SKM-1 (cell line): ENCODE results near the gene ANG.
A peak's percentile ranks its signal among the peaks of the same experiment; 100 is the strongest.
"Not testable (repeated sequence)": the region's sequence is repeated elsewhere in the genome, so short reads cannot be mapped to it uniquely, and the experiment has no call there.

ENCODE experiments used
- DNase-seq: peaks from one replicate; lab custom pipeline; 2025; ENCODE audit not compliant: unreplicated experiment; lab: John Stamatoyannopoulos, UW

Gene ANG

DNA sequence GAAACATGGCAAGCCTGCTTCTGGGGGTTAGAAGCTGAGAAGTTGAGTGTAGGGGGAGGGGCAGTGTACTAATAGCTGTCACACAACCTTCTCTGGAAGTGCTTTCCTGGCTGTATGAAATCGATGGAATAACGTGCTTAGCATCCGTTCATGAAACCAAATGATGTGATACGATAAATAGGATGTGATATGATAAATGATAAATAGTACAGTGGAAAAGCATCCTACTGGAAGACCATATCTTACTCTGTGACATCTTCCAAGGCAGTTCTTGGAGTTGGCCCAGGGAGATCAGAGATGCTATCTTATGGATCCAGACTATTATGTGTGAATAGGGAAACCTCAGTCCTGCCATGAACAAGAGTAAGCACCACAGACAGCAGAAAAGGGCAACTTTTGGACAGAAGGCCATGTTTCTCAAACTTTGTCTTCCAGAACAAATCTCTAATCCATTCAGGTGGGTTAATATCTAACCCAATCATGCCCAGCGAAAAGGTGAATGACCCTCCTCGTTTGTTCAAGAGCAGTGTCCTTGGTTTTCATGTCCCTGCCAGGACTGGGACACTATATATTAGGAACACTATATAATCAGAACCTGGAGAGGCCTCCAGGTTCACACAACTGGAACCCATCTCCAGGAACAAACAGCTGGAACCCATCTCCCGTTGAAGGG lies at the start of gene ANG:
ANG (plus strand) TSS at position 598 of the 673 bp plus-strand sequence. CDS start 4,801 bp downstream, outside the sequence.
- DNase-seq: no peak

DNA sequence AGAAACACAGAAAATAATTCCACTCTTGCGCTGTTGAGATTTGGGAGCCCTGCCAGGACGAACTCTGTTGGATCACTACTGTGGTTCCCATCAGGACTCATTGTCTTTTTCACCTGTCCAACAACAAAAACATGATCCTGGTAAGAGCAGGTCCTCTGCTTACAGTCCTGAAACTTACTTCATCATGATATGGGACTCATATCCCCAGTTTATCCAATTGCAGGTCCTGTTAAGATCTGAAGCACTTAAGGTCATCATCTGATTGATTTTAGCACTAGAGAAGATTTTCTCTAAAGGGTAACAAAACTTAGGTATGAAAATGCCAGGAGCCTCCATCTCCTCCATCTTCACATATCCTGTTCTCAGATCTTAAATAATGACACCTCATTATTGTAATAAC lies 47.0 kb upstream of the ANG start, which contains the start of gene OR6S1:
OR6S1 (minus strand) TSS at position 101 of the 400 bp plus-strand sequence; CDS start at position 101, 0 bp downstream.
- DNase-seq: no peak

DNA sequence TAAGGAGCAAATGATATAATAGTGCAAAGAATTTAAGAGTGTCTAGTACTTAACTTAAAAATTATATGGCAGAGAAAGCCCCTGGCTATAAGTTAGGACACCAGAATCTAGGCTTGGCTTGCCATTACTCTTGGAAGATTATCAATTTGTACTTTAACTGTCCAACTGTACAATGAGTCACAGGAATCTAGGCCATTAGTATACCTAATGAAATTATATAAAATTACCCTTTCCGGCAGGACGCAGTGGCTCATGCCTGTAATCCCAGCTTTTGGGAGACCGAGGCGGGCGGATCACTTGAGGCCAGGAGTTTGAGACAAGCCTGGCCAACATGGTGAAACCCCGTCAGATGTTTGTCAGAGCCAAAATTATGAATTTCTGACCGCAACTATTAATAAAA lies 46.4 kb upstream of the ANG start:
- no peak for DNase-seq

DNA sequence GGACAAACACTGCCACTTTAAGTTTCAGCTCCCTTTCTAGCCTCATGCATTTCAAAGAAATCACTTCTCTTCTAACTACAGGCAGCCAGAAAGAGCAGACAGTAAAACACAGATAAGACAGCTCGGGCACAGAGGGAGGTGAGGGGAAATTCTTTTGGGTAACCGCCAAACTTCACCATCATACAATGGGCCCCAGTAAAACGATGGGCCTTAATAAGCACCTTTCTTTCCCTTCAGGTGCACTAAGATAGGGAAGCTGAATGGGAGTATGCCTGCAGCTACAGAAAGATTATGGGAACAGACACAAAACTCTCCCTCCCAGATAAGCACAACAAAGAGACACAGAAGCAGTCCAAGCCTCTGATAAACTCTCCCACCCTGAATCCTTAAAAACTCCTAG lies 45.8 kb upstream of the ANG start:
- DNase-seq: not testable (repeated sequence)

DNA sequence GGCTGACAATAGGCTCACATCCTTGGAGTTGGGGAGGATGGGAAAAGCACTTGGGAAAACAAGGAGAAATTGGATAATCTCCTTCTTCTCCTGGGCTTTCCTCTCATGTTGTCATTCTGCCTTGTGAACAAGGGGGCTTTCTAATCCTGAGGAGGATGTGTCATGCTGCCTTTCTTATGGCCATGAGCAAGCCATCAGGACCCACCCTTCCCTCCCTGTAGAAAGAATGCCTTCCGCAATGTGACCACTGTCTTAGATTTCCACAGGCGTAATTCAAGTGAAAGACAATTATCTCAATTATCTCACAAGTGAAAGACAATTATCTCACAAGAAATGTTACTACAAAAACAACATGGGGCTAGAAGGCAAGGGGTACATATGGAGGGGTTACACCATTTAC lies 44.0 kb upstream of the ANG start:
- no peak for DNase-seq

DNA sequence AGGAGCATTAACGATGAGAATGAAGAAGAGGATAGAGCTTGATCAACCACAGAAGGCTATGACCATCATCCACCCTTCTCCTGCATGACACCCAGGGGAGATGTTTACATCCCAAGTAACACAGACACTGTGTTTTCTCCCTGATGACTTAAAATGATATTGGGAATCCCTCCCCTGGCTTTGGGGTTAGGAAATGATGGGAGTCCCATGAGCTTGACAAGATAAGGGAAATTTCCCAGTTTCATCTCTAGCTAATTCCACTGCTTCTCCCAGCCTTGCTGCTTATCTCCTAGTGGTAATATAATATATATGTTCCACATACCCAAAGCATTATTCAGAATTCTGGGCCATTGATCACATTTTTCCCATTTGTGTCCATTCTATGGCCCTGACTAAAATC lies 43.1 kb upstream of the ANG start:
- no peak for DNase-seq

DNA sequence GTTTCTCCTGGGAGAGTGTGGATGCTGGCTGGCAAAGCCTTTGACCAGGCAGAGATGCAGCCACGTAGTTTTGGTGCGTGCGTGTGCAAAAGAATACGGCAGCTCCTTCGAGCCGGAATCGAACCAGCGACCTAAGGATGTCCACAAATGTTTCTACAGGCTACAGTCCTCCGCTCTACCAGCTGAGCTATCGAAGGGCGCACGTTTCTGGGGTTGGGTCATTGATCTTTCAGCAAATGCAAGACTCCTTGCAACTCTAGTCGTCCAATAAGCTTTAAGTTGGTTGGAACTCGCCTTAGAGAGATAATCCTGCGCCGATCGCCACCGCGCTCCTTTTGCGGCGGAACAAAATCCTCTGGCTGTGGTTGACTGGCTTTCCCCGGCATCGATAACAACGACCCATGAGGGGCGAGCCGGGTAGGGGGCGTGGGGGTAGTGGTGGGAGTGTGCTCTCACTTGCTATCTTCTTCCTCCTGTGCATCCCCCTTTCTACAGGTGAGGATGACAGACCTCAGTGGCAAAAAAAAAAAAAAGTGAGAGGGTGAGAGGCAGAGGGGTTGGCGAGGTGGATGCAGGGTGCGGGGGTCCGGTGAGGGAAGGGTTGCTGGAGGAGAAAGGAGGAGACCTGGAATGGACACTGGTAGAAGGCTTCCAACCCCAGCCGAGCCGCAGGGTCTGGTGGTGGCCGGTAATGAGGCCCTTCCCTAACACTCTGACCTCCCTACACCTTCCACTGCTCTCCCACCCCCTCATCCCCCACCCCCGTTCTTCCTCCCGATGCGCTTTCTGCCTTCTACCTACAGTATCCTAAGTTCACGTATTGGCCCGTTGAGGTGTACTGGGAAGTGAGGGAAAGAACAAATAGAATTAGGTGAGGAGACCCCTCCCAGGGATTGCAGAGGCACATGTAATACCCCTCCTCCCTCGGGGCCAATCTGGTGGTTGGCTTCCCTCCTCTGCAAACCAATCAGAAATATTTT lies 35.3 kb upstream of the ANG start:
- DNase-seq: no peak

DNA sequence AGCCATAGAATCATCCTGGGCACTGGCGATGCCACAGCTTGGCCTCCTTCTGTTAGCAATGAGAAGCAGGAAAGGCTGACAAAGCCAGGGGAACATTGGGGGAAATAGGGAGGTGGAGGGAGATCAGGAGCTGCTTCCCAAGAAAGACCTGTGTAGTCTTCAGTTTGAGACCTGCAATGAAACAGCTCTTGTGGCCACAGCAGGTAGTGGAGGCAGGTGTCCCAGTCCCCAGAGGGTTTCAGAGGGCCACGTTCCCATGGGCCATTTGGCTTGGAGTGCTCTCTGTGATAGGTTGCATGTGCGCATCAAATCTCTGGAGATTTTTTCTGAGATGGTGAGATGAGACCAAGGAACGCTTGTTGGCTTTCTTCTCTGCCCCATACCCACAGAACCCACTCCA lies 32.7 kb upstream of the ANG start:
- DNase-seq: no peak

DNA sequence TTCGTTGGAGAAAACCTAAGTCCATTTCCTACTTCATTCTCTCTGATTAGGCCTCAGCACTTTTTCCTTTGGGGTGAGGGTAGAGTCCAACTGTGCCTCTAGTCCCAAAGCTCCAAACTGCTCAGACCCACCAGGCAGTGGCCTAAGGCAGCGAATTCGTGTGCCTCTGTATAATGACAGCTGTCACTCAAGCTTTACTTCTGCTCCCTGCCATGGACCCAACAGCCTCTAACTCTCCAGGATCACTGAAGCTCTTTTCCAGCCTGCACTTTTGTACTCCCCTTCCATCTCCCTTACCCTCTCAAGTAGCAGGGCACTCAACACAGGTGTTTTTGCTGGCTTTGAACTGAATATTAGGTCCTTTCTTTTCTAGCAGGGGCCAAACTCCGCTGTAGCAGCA lies 32.3 kb upstream of the ANG start:
- no peak for DNase-seq

DNA sequence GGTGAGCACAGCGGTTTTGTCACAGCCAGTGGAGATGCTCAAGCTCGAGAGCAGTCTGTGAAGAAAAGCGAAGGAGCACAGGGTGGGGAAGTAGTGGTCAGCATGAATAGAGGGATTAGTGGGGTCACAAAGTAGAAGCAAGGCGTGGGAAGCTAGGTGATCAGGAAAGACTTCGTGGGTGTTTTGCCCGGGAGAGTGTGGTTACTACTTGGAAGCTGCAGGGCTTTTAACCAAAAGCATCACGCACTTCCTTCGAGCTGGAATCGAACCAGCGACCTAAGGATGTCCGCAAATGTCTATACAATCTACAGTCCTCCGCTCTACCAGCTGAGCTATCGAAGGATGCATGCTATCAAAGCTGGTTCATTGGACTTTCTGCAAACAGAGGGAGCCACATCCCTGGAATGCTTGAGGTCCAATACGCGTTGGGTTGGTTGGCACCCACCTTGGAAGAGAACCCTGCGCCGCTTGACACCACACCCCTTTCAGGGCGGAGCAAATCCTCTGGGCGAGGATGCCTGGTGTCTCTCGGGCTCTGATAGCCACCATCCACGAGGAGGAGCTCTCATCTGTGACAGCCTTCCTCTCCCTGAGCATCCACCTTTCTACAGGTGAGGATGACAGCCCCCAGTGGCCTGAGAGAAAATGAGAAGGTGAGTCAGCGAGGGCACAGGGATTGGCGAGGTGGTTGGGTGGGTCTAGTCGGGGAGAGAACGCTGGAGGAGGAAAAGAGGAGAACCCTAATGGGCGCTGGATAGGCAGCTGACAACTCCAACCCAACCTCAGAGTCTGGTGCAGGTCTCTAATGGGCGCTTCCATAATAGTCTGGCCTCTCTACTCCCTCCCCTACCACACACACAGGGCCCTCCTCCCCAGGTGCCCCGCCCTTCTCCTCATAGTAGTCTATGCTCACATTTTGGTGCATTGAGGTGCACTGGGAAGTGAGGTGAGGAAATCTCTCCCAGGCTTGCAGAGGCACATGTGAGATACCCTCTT lies 31.1 kb upstream of the ANG start:
- DNase-seq: no peak

DNA sequence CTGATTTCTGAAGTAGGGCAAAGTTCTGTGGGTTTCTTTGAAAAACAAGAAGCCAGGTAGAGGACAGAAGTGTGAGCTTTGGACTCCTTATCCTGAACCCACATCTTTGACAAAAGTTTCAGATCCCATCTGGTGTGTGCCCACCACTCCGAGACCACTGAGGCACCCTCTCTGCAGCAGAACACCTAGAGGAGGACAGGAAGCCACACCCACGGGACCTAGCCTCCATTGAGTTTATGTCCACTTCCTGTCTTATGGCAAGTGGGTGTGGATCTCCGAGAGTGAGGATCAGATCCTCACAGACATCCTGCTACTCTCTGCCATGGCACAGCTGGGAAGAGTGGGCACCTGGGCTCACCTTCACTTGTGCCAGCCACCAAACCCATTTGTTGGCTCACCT lies 30.3 kb upstream of the ANG start:
- DNase-seq: no peak

DNA sequence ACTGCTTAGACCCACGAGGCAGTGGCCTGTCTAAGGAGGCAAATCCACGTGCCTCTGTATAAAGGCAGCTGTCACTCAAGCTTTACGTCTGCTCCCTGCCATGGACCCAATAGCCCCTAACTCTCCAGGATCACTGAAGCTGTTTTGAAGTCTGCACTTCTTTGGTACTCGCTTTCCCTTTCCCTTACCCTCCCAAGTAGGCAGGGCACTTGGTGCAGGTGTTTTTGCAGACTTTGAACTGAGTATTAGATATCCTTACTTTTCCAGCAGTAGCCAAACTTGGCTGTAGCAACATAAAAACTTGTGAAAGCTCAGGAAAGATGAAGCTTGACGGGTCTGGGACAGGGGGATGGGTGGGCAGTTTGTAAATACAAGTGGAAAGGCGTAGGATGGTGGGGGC lies 29.2 kb upstream of the ANG start:
- DNase-seq: no peak

DNA sequence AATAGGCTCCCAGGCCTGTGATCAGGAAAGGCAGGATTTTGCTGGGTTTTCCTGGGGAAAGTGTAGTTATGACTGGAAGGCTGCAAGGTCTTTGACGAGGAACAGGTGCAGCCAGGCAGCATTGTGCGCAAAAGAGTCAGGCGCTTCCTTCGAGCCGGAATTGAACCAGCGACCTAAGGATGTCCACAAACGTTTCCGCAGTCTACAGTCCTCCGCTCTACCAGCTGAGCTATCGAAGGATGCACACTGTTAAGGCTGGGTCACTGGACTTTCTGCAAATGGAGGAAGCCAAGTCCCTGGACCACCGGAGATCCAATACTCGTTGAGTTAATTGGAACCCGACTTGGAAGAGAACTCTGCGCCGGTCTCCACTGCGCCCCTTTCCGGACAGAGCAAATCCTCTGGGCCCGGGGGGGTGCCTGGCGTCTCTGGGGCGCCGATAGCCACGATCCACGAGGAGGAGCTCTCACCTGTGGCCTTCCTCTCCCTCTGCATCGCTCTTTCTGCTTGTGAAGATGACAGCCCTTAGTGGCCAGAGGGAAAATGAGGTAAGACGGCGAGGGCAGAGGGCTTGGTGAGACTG lies 28.7 kb upstream of the ANG start:
- no peak for DNase-seq

DNA sequence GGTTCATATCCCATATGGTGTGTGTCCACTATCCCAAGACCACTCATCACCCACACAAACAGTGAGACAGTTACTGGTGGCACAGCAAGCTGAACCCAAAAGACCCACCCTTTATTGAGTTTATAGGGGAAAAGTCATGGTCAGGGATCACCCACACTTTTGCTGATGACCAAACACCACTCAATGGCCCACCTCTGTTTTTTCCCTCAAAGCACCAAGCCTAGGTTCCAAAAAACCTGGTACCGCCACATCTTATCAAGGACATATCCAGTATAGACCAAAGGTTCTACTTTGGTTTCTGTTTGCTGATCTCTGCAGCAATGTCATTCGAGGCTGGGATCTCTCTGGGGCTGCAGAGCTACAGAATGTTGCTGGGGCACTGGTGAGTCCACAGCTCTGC lies 27.4 kb upstream of the ANG start:
- no peak for DNase-seq

DNA sequence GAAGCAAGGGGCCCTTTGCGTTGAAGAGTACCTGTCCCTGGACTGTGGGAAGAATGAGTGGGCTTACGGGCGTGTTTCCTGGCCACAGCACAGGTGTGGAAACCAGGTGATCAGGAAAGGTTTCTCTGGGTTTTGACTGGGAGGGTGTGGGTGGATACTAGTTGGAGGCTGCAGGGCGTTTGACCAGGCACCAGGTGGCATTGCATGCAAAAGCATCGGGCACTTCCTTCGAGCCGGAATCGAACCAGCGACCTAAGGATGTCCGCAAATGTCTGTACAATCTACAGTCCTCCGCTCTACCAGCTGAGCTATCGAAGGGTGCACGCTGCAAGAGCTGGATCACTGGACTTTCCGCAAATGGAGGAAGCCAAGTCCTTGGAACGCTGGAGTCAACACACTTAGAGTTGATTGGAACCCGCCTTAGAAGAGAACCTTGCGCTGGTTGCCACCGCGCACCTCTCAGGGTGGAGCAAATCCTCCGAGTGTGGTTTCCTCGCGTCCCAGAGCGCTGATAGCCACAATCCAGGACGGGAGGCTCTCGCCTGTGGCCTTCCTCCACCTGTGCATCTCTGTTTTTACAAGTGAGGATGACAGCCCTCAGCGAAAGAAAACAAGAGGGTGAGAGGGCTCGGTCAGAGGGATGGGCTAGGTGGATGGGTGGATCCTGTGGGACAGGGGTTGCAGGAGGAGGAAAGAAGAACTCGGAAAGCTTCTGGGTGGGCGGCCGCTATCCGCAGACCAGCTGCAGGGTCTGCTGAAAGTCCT lies 25.4 kb upstream of the ANG start:
- peak; percentile 12 for DNase-seq

DNA sequence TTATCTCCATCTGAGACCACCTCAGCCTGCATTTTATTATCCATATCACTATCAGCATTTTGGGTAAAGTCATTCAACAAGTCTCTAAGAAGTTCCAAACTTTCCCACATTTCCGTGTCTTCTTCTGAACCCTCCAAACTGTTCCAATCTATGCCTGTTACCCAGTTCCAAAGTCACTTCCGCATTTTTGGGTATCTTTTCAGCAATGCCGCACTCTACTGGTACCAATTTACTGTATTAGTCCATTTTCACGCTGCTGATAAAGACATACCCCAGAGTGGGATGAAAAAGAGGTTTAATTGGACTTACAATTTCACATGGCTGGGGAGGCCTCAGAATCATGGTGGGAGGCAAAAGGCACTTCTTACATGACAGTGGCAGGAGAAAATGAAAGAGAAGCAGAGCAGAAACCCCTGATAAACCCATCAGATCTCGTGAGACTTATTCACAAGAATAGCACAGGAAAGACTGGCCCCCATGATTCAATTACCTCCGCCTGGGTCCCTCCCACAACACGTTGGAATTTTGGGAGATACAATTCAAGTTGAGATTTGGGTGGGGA lies 22.1 kb upstream of the ANG start:
- not testable (repeated sequence) for DNase-seq

DNA sequence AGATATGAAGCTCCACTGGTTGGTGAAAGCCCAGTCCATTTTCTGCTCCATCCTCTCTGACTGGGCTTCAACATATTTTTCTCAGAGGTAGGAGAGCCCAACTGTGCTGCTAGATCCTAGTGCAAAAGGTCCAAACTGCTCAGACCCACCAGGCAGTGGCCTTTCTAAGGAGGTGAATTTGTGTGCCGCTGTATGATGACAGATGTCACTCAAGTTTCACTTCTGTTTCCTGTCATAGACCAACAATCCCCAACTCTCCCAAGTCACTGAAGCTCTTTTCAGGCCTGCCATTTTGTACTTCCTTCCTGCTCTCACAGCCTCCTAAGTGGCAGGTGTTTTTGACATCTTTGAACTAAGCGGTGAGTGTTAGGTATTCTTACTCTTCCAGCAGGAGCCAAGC lies 20.6 kb upstream of the ANG start:
- DNase-seq: no peak

DNA sequence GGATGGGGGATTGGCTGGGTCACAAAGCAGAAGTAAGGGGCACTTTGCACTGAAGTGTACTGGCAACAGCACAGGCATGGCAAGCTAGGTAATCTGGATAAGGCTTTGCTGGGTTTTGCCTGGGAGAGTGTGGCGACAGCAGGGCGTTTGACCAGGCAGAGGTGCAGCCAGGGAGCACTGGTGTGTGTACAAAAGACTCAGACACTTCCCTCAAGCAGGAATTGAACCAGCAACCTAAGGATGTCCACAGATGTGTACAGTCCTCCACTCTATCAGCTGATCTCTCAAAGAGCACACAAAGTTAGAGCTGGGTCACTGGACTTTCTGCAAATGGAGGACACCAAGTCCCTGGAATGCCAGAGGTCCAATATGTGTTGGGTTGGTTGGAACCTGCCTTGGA lies 19.6 kb upstream of the ANG start:
- no peak for DNase-seq

DNA sequence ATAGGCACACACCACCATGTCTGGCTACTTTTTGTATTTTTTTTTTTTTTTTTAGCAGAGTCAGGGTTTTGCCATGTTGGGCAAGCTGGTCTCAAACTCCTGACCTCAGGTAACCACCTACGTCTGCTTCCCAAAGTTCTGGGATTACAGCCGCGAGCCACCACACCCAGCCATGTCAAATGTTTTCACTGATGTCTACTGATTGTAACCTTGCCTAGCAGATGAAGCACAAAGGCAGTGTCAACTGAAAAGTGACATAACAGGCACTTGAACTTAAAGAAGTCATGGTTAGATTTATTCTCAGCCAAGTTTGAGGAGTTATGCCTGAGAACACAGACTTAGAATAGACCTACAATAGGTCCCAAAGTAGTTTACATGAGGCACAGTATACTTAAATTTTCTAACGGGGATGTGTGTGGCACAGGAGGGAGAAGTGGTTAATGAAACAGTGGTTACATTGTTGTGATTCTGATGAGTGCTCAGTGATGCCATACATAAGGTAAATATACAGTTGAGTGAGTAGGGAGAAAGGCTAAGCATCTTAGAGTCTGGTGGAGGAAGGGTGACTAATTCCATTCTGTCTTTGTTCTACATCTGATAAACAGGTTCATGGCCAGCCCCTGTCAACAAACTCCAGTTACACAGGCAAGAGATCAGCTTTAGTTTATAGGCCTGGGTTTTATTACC lies 16.8 kb upstream of the ANG start:
- DNase-seq: no peak
